B cell (primary cell): ENCODE results near the gene CABLES1. TPM values are rescaled to one million over a fixed set of nuclear protein-coding genes. Genes with fewer than 3 reads are reported as not detected.

Experiments used
- ATAC-seq: fragments of 200-7000 bp; cut with Tn5 transposase; one replicate; pipeline ENCODE4 v1.10.0; 2021; ENCODE audit warnings: low read depth, mild to moderate bottlenecking, moderate number of reproducible peaks, moderate library complexity
- CTCF ChIA-PET: fragments of 350-600 bp; sonication (Branson Sonifier 250); formaldehyde crosslinking; loops from one replicate; lab custom pipeline; 2021; ENCODE audit warnings: antibody characterized with exemption, inconsistent platforms; lab: Charles Lee
- POLR2A ChIA-PET: fragments of 350-600 bp; sonication (Branson Sonifier 250); formaldehyde crosslinking; loops from one replicate; lab custom pipeline; 2021; ENCODE audit warnings: antibody characterized with exemption; lab: Charles Lee
- DNase-seq: peaks from one replicate; pipeline ENCODE4 v3.0.0; 2013
- H2AFZ ChIP-seq: 2 replicates; pipeline ENCODE4 v1.6.1; 2012; ENCODE audit warnings: mild to moderate bottlenecking, low read depth, low read length; ENCODE audit not compliant: insufficient read depth, poor library complexity, severe bottlenecking
- H3K27ac ChIP-seq, 2 donors: 1 replicate in 1 of 2; 2 replicates in 1 of 2; pipeline ENCODE4 v1.5.1; 2012 to 2013; ENCODE audit warnings: low read length in 2 of 2, mild to moderate bottlenecking in 2 of 2, moderate library complexity in 1 of 2
- H3K27me3 ChIP-seq, 4 experiments: fragments of 200-600 bp in 1 of 4; sonication (generic) in 1 of 4; replicated peaks in 1 of 4; 1 replicate in 2 of 4; 2 replicates in 2 of 4; pipeline versions ENCODE4 v1.6.1 to v1.7.0; 2013 to 2016; ENCODE audit warnings: low read length in 3 of 4, mild to moderate bottlenecking in 2 of 4, mixed read lengths in 1 of 4, moderate library complexity in 1 of 4; ENCODE audit not compliant: insufficient read depth in 4 of 4, control insufficient read depth in 3 of 4; ENCODE audit errors: control extremely low read depth in 1 of 4
- H3K36me3 ChIP-seq, 2 experiments: replicated peaks in 1 of 2; 1 replicate in 1 of 2; 2 replicates in 1 of 2; pipeline versions ENCODE4 v1.6.1 to v1.7.1; 2013; ENCODE audit warnings: low read length in 1 of 2; ENCODE audit not compliant: insufficient read depth in 2 of 2, control insufficient read depth in 1 of 2; ENCODE audit errors: control extremely low read depth in 1 of 2, extremely low read depth in 1 of 2
- H3K4me1 ChIP-seq, 2 donors: fragments of 200-600 bp in 1 of 2; sonication (generic) in 1 of 2; 1 replicate in 1 of 2; 2 replicates in 1 of 2; pipeline versions ENCODE4 v1.5.1 to v1.6.1; 2013 to 2017; ENCODE audit warnings: low read length in 2 of 2; ENCODE audit not compliant: control insufficient read depth in 2 of 2, insufficient read depth in 2 of 2
- H3K4me2 ChIP-seq: replicated peaks from 2 replicates; pipeline ENCODE3; 2012; ENCODE audit warnings: mild to moderate bottlenecking, low read depth, low read length; ENCODE audit not compliant: poor library complexity, severe bottlenecking
- H3K4me3 ChIP-seq, 5 experiments: fragments of 200-600 bp in 1 of 5; sonication (generic) in 1 of 5; 1 replicate in 3 of 5; 2 replicates in 2 of 5; pipeline versions ENCODE4 v1.5.1 to v1.7.0; 2011 to 2016; ENCODE audit warnings: low read length in 4 of 5, mild to moderate bottlenecking in 4 of 5, low read depth in 2 of 5, control low read depth in 1 of 5, moderate library complexity in 1 of 5; ENCODE audit not compliant: insufficient read depth in 1 of 5; ENCODE audit errors: control extremely low read depth in 1 of 5, extremely low read depth in 1 of 5
- H3K79me2 ChIP-seq: fragments of 200-600 bp; sonication (generic); one replicate; pipeline ENCODE4 v1.6.0; 2016; ENCODE audit warnings: low read length; ENCODE audit not compliant: control insufficient read depth, insufficient read depth
- H3K9ac ChIP-seq: fragments of 200-600 bp; sonication (generic); 2 replicates; pipeline ENCODE4 v1.6.1; 2017; ENCODE audit warnings: mild to moderate bottlenecking, low read length, moderate library complexity
- H3K9me3 ChIP-seq, 3 donors: one replicate each; pipeline versions ENCODE4 v1.6.1 to v1.7.1; 2013; ENCODE audit warnings: low read length in 2 of 3; ENCODE audit not compliant: control insufficient read depth in 2 of 3, insufficient read depth in 1 of 3; ENCODE audit errors: control extremely low read depth in 1 of 3
- H4K20me1 ChIP-seq: 2 replicates; pipeline ENCODE4 v1.6.0; 2012; ENCODE audit warnings: mild to moderate bottlenecking, low read length; ENCODE audit not compliant: insufficient read depth, control insufficient read depth, poor library complexity, severe bottlenecking
- H3K27ac Mint-ChIP-seq: one replicate; pipeline ENCODE4 v1.8.0; 2021; ENCODE audit warnings: mixed read lengths
- H3K27me3 Mint-ChIP-seq: one replicate; pipeline ENCODE4 v1.8.0; 2021; ENCODE audit warnings: mixed read lengths
- H3K4me1 Mint-ChIP-seq: one replicate; pipeline ENCODE4 v1.8.0; 2021; ENCODE audit warnings: mixed read lengths
- H3K4me3 Mint-ChIP-seq: one replicate; pipeline ENCODE4 v1.8.0; 2021; ENCODE audit warnings: mixed read lengths
- H3K9me3 Mint-ChIP-seq: one replicate; pipeline ENCODE4 v1.8.0; 2022; ENCODE audit warnings: mixed read lengths; ENCODE audit not compliant: insufficient read depth
- CTCF ChIP-seq: fragments of 200-600 bp; IDR thresholded peaks from one replicate; pipeline ENCODE4 v1.8.0; 2022; ENCODE audit warnings: antibody characterized with exemption, mild to moderate bottlenecking
- EZH2 ChIP-seq: IDR thresholded peaks from 2 replicates; pipeline ENCODE4 v1.6.1; 2012; ENCODE audit warnings: borderline replicate concordance, low read depth, mild to moderate bottlenecking, moderate library complexity, low read length; ENCODE audit not compliant: insufficient read depth, poor library complexity, severe bottlenecking
- WGBS: methylation state at CpG from one replicate; pipeline ENCODE4 v1.1.5; 2013; ENCODE audit warnings: missing lambda C conversion rate; ENCODE audit not compliant: insufficient coverage; 5-methylcytosine and 5-hydroxymethylcytosine counted together
- intact Hi-C: fragments of 100-400 bp; cut with micrococcal nuclease; formaldehyde crosslinking; loops from one replicate; pipeline ENCODE4 v1.10.0; 2022
- polyA plus RNA-seq: library from polyadenylated mRNA; depleted of rRNA; stranded (reverse); fragments of >200 nt; gene quantifications from 2 replicates; pipeline ENCODE4 v1.2.3, GENCODE V29; 2012
- total RNA-seq, 2 donors: library from RNA; stranded (reverse); fragments of 120-200 nt in 1 of 2; gene quantifications; 1 replicate in 1 of 2; 2 replicates in 1 of 2; pipeline versions ENCODE4 v1.2.3 to v1.2.4, GENCODE V29; 2013 to 2022

CABLES1 gene
- total and polyA plus RNA-seq, 2 donors (not counting 1 experiment from before 2014, with no cell fraction given): 0.30 to 56.3 TPM

- H3K9ac ChIP-seq: no peak overlapping the region
- ATAC-seq: no peak
- Mint-ChIP-seq H3K4me3 (peak overlapping the region; percentile 79), H3K27me3 (peaks cover 39% of the 10 kb centered on the region), H3K4me1 (peaks cover 21% of the 10 kb centered on the region), H3K27ac (peak overlapping the region; percentile 50), H3K9me3 (no peaks in the 10 kb centered on the region)
- no peak for DNase-seq
- intact Hi-C loops: loop anchor here (5.0 kb wide), 1 partner anchor 450 kb away; the partner anchor contains the start of gene NPC1
- H4K20me1 ChIP-seq: no peaks in the 10 kb centered on the region
- no peaks in the 10 kb centered on the region for H3K79me2 ChIP-seq
- H3K9me3 ChIP-seq: peaks cover 0 to 12% (median 0%) of the 10 kb centered on the region in 3 donors
- peaks cover 0 to 56% (median 26%) of the 10 kb centered on the region in 4 experiments for H3K27me3 ChIP-seq
- H2AFZ ChIP-seq: no peak overlapping the region
- CTCF ChIA-PET: interaction anchor here (1.2 to 1.4 kb wide), 2 partner anchors 91 to 222 kb away, joined by 3 to 7 read pairs; no protein-coding TSS in a partner anchor
- peak overlapping the region in 3 of 5 experiments; percentile 41 to 56 (median 42) for H3K4me3 ChIP-seq
- TF ChIP-seq CTCF (no peak), EZH2 (no peak)
- 37% methylated on average over 10 of the region's 12 CpGs for WGBS
- POLR2A ChIA-PET: interaction anchor here (1.0 kb wide), 1 partner anchor 87 kb away, joined by 7 read pairs; no protein-coding TSS in a partner anchor
- no peak overlapping the region for H3K27ac ChIP-seq
- no peaks in the 10 kb centered on the region for H3K36me3 ChIP-seq
- peaks cover 28 to 32% of the 10 kb centered on the region in 2 donors for H3K4me1 ChIP-seq
- H3K4me2 ChIP-seq: peak overlapping the region; percentile 98
Measured at GRCh38 chr18:23137097-23137635, 1.9 kb downstream of the CABLES1 start.

GRCh38 chr18:23137788-23138216 is 2.5 kb downstream of the CABLES1 start:
- no peak for TF ChIP-seq CTCF
- TF ChIP-seq EZH2: no peak
- Histone ChIP-seq H2AFZ (no peak overlapping the region), H3K4me2 (no peak overlapping the region), H3K36me3 (no peaks in the 10 kb centered on the region), H3K9me3 (peaks cover 0 to 12% (median 0%) of the 10 kb centered on the region in 3 donors), H3K4me3 (no peak overlapping the region), H3K27ac (no peak overlapping the region), H3K79me2 (no peaks in the 10 kb centered on the region), H4K20me1 (no peaks in the 10 kb centered on the region), H3K27me3 (peaks cover 0 to 54% (median 26%) of the 10 kb centered on the region in 4 experiments), H3K9ac (no peak overlapping the region), H3K4me1 (peaks cover 29 to 32% of the 10 kb centered on the region in 2 donors)
- WGBS: 91% methylated on average over 9 of the region's 9 CpGs
- H3K4me3 Mint-ChIP-seq: peak overlapping the region; percentile 79
- ChIA-PET CTCF (interaction anchor here (1.4 kb wide), 1 partner anchor 221 kb away, joined by 7 read pairs; no protein-coding TSS in a partner anchor), POLR2A (interaction anchor here (1.0 kb wide), 1 partner anchor 86 kb away, joined by 7 read pairs; no protein-coding TSS in a partner anchor)
- H3K4me1 Mint-ChIP-seq: peaks cover 25% of the 10 kb centered on the region
- H3K27ac Mint-ChIP-seq: no peak overlapping the region
- H3K27me3 Mint-ChIP-seq: peaks cover 39% of the 10 kb centered on the region
- no peaks in the 10 kb centered on the region for H3K9me3 Mint-ChIP-seq
- DNase-seq (no peak), ATAC-seq (no peak)
- intact Hi-C loops: loop anchor here (5.0 kb wide), 1 partner anchor 449 kb away; the partner anchor contains the start of gene NPC1
